ENCODE measurements around the gene HSPG2.
"Not testable (repeated sequence)": the region's sequence is repeated elsewhere in the genome, so short reads cannot be mapped to it uniquely, and the experiment has no call there.

Gene HSPG2

DNA sequence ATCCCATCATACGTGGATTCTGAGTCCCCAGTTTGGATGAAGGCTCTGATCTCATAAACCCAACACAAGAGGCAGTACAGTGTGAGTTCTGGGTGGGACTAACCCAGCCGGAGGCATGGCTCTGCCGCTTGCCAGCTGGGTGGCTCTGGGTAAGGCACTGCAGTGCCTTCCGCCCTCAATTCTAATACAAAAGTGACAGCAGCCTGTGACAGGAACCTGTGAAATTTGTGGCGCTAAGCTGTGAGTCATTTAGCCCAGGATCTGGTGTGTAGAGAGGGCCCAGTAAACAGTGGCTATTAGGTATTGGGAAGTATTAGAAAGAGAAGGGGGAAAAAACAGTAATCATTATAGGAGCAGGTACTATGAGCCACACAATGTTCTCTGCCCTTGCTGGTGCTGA is 23.3 kb downstream of the HSPG2 start:
- Histone ChIP-seq H3K9me3 (ENCODE audit: control insufficient read depth in 2 of 2, low read length in 2 of 2) (no peaks in the 10 kb centered on the region), H3K9ac (ENCODE audit: low read depth in 1 of 2, low read length in 2 of 2) (no peak overlapping the region), H3K4me1 (ENCODE audit: control insufficient read depth in 2 of 2, insufficient read depth in 2 of 2, low read length in 2 of 2) (peaks cover 40 to 53% of the 10 kb centered on the region in 2 donors), H3K27me3 (ENCODE audit: control insufficient read depth in 2 of 2, insufficient read depth in 2 of 2, low read length in 2 of 2) (no peaks in the 10 kb centered on the region), H3K4me3 (ENCODE audit: low read length in 2 of 2) (no peak overlapping the region), H3K27ac (ENCODE audit: low read depth in 2 of 2, low read length in 2 of 2) (peak overlapping the region; percentile 40 to 72), H3K36me3 (ENCODE audit: control insufficient read depth in 2 of 2, insufficient read depth in 2 of 2, low read length in 2 of 2) (no peaks in the 10 kb centered on the region)

DNA sequence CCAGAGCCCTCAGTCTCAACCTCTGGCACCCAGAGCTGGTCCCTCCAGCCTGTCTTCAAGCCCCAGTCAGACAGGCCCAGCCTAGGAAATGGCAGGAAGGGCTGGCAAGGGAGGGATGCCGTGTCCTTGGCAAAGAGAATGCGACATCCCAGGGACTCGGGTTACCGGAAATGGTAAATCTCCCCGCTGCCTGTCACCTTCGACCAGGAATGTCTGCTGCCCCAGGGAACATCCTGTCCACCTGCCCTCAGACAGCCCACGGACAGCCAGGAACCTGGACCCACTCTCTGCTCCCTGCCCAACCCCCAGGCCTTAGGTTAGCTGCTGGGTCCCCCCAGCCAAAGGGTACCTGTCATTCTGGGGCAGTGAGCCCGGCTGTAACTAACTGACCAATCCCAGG is 23.9 kb downstream of the HSPG2 start:
- H3K36me3 ChIP-seq (ENCODE audit: control insufficient read depth in 2 of 2, insufficient read depth in 2 of 2, low read length in 2 of 2) = no peaks in the 10 kb centered on the region
- H3K9me3 ChIP-seq (ENCODE audit: control insufficient read depth in 2 of 2, low read length in 2 of 2) = no peaks in the 10 kb centered on the region
- no peaks in the 10 kb centered on the region for H3K27me3 ChIP-seq (ENCODE audit: control insufficient read depth in 2 of 2, insufficient read depth in 2 of 2, low read length in 2 of 2)
- H3K4me1 ChIP-seq (ENCODE audit: control insufficient read depth in 2 of 2, insufficient read depth in 2 of 2, low read length in 2 of 2) = peaks cover 40 to 54% of the 10 kb centered on the region in 2 donors
- H3K9ac ChIP-seq (ENCODE audit: low read depth in 1 of 2, low read length in 2 of 2) = peak overlapping the region in 1 of 2 donors; percentile 20
- H3K4me3 ChIP-seq (ENCODE audit: low read length in 2 of 2) = no peak overlapping the region
- H3K27ac ChIP-seq (ENCODE audit: low read depth in 2 of 2, low read length in 2 of 2) = peak overlapping the region; percentile 40 to 59

DNA sequence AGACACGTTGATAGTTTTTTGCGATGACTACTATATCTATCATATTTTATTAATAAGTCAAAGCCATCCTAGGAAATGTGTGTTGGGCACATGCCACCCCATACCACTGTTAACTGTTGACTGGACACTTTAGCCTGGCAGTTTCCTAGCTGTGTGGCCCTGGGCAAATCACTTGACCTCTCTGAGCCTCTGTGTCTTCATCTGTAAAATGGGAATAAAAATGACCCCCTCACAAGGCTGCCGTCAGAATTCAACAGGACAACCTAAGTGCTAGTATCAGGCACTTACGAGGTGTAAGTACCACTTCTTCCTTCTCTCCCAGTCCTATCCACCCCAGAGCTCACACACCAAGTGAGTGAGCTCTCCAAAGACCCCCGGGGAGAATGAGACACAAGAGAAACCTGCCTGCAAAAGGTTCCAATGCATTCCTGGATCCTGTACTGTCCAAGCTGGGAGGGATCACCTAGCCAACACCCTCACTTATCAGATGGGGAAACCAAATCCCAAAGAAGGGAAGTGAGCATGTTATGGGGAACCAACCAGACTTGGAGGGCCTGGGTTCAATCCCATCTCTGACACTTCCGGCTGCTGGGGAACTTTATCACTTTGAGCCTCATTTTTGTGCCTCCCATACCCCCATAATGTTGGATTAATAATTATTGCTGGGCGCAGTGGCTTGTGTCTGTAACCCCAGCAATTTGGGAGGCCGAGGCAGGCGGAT is 24.9 kb downstream of the HSPG2 start:
- peaks cover 40 to 54% of the 10 kb centered on the region in 2 donors for H3K4me1 ChIP-seq (ENCODE audit: control insufficient read depth in 2 of 2, insufficient read depth in 2 of 2, low read length in 2 of 2)
- peak overlapping the region; percentile 70 to 77 for H3K27ac ChIP-seq (ENCODE audit: low read depth in 2 of 2, low read length in 2 of 2)
- no peak overlapping the region for H3K4me3 ChIP-seq (ENCODE audit: low read length in 2 of 2)
- H3K36me3 ChIP-seq (ENCODE audit: control insufficient read depth in 2 of 2, insufficient read depth in 2 of 2, low read length in 2 of 2) = no peaks in the 10 kb centered on the region
- no peaks in the 10 kb centered on the region for H3K9me3 ChIP-seq (ENCODE audit: control insufficient read depth in 2 of 2, low read length in 2 of 2)
- peak overlapping the region in 1 of 2 donors; percentile 54 for H3K9ac ChIP-seq (ENCODE audit: low read depth in 1 of 2, low read length in 2 of 2)
- no peaks in the 10 kb centered on the region for H3K27me3 ChIP-seq (ENCODE audit: control insufficient read depth in 2 of 2, insufficient read depth in 2 of 2, low read length in 2 of 2)

DNA sequence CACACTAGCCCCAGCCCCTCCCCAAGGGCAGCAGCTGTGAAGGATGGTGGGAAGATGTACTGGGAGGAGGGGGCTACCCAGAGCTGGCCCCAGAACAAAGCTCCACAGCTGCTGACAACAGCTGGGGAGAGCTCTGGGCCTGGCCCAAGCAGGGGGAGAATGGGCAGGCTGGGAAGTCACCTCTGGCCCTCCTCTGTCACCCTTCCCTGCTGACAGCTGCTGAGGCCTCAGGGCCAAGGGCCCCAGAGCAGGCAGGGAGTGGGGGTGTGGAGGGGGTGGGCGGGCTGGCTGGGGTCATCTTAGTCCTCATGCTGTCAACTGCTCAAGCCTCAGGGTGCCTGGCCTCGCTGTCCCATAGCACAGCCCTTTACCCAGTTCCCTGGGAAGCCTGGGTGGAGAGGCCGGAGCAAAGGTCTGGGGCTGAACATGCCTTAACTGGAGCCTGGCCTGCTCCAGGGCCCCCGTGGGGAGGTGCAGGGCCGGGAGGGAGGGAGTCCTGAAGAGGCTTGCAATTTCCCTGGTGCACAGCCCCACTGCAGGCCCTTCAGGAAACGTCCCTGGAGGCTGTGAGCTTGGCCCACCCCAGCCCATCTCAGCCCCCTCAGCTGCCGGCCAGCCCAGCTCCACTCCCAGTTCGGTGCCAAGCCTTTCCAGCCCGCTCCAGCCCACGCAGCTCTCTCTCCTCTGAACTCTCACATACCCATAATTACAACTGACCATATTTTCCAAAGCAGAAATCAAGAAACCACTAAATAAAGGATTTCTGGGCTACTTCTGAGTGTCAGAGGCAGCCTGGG is 25.7 kb downstream of the HSPG2 start:
- Histone ChIP-seq H3K27ac (ENCODE audit: low read depth in 2 of 2, low read length in 2 of 2) (peak overlapping the region; percentile 70 to 77), H3K4me1 (ENCODE audit: control insufficient read depth in 2 of 2, insufficient read depth in 2 of 2, low read length in 2 of 2) (peaks cover 42 to 54% of the 10 kb centered on the region in 2 donors), H3K4me3 (ENCODE audit: low read length in 2 of 2) (no peak overlapping the region), H3K27me3 (ENCODE audit: control insufficient read depth in 2 of 2, insufficient read depth in 2 of 2, low read length in 2 of 2) (no peaks in the 10 kb centered on the region), H3K36me3 (ENCODE audit: control insufficient read depth in 2 of 2, insufficient read depth in 2 of 2, low read length in 2 of 2) (no peaks in the 10 kb centered on the region), H3K9me3 (ENCODE audit: control insufficient read depth in 2 of 2, low read length in 2 of 2) (no peaks in the 10 kb centered on the region), H3K9ac (ENCODE audit: low read depth in 1 of 2, low read length in 2 of 2) (peak overlapping the region in 1 of 2 donors; percentile 54)

DNA sequence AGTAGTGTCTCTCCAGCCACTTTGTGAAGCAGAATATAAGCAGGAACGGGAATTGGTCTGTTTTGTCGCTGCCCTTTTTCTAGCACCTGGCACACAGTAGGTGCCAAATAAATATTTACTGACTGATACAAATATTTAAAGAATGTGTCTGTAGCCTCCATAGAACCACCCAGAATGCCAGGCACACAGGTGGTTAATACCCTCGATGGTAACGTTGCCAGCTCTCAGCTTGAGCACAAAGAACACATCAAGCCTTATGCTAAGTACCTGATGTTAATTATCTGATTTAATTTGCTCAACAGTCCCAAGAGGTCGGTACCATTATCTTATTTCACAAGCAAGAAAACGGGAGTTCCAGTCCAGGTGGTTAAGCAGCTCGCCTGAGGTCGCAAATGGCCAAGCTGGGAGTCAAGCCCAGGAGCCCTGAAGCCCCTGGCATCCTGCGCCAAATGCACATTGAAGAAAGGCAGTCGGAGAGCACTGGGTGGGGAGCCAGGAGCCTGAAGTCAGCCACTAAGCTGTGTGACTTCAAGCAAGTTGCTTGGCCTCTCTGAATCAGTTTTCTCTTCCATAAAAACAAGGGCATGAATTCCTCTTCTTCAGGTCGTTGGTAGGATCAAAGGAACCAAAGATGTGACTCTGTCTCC is 26.4 kb downstream of the HSPG2 start:
- H3K9ac ChIP-seq (ENCODE audit: low read depth in 1 of 2, low read length in 2 of 2) = peak overlapping the region; percentile 27 to 47
- H3K4me3 ChIP-seq (ENCODE audit: low read length in 2 of 2) = no peak overlapping the region
- no peaks in the 10 kb centered on the region for H3K9me3 ChIP-seq (ENCODE audit: control insufficient read depth in 2 of 2, low read length in 2 of 2)
- peak overlapping the region; percentile 70 to 77 for H3K27ac ChIP-seq (ENCODE audit: low read depth in 2 of 2, low read length in 2 of 2)
- H3K4me1 ChIP-seq (ENCODE audit: control insufficient read depth in 2 of 2, insufficient read depth in 2 of 2, low read length in 2 of 2) = peaks cover 45 to 59% of the 10 kb centered on the region in 2 donors
- no peaks in the 10 kb centered on the region for H3K36me3 ChIP-seq (ENCODE audit: control insufficient read depth in 2 of 2, insufficient read depth in 2 of 2, low read length in 2 of 2)
- H3K27me3 ChIP-seq (ENCODE audit: control insufficient read depth in 2 of 2, insufficient read depth in 2 of 2, low read length in 2 of 2) = no peaks in the 10 kb centered on the region

DNA sequence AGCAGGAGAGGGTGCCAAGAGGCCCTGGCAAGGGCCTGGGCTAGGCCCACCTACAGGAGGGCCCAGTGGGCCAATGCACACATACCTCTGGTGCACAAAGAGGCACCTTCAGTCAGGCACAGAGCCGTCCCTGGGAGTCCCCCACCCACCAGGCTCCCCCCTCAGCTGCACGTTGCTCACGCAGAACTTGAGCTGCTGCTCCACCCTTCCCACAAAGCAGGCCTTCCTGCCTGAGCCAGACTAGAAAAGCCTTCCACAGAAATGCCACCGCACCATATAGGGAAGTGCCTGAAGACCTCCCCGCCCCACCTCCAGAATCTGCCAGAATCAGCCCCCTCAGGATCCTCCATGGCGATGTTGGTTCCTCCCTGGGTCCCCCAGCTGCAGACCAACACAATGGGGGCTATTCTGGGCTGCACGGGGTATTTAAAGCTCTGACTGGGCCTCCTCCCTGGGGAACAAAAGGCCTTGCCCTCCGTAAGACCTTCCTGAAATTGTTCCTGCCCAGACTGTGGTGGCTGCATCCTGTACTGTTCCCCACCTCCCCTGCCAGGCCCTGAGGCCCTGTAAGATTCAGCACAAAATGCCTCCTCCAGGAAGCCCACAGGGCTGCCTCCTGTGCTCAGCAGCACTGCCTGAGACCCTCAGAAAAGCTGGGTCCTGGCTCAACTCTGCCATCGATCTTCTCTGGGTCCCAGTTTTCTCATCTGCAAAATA is 27.2 kb downstream of the HSPG2 start:
- Histone ChIP-seq H3K27ac (ENCODE audit: low read depth in 2 of 2, low read length in 2 of 2) (peak overlapping the region; percentile 70 to 77), H3K9me3 (ENCODE audit: control insufficient read depth in 2 of 2, low read length in 2 of 2) (no peaks in the 10 kb centered on the region), H3K4me3 (ENCODE audit: low read length in 2 of 2) (no peak overlapping the region), H3K4me1 (ENCODE audit: control insufficient read depth in 2 of 2, insufficient read depth in 2 of 2, low read length in 2 of 2) (peaks cover 41 to 55% of the 10 kb centered on the region in 2 donors), H3K9ac (ENCODE audit: low read depth in 1 of 2, low read length in 2 of 2) (peak overlapping the region; percentile 35 to 47), H3K27me3 (ENCODE audit: control insufficient read depth in 2 of 2, insufficient read depth in 2 of 2, low read length in 2 of 2) (no peaks in the 10 kb centered on the region), H3K36me3 (ENCODE audit: control insufficient read depth in 2 of 2, insufficient read depth in 2 of 2, low read length in 2 of 2) (no peaks in the 10 kb centered on the region)

DNA sequence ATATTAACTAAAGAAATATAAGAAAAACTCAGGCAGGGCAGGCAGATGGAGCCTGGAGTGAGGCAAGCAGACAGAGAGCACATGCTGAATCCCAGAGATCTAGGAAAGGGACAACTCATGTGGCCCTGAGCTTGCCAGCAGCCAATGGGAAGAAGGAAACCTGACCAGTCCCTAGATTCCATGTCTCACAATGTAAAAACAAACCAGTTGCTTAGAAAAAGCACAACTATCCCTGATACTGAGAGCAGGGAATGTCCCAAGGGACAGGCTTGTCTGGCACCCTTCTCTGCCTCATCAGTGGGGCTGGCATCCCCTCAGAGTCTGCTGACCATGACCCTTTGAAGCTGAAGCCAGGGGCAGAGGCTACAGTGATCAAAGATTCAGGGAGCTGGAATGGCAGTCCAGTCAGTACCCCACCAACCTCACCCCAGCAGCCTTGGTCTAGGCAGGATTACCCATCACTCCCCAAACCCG is 27.8 kb downstream of the HSPG2 start:
- Histone ChIP-seq H3K4me1 (ENCODE audit: control insufficient read depth in 2 of 2, insufficient read depth in 2 of 2, low read length in 2 of 2) (peaks cover 42 to 55% of the 10 kb centered on the region in 2 donors), H3K27ac (ENCODE audit: low read depth in 2 of 2, low read length in 2 of 2) (peak overlapping the region; percentile 70 to 77), H3K9ac (ENCODE audit: low read depth in 1 of 2, low read length in 2 of 2) (peak overlapping the region in 1 of 2 donors; percentile 35), H3K36me3 (ENCODE audit: control insufficient read depth in 2 of 2, insufficient read depth in 2 of 2, low read length in 2 of 2) (no peaks in the 10 kb centered on the region), H3K27me3 (ENCODE audit: control insufficient read depth in 2 of 2, insufficient read depth in 2 of 2, low read length in 2 of 2) (no peaks in the 10 kb centered on the region), H3K9me3 (ENCODE audit: control insufficient read depth in 2 of 2, low read length in 2 of 2) (no peaks in the 10 kb centered on the region), H3K4me3 (ENCODE audit: low read length in 2 of 2) (no peak overlapping the region)

DNA sequence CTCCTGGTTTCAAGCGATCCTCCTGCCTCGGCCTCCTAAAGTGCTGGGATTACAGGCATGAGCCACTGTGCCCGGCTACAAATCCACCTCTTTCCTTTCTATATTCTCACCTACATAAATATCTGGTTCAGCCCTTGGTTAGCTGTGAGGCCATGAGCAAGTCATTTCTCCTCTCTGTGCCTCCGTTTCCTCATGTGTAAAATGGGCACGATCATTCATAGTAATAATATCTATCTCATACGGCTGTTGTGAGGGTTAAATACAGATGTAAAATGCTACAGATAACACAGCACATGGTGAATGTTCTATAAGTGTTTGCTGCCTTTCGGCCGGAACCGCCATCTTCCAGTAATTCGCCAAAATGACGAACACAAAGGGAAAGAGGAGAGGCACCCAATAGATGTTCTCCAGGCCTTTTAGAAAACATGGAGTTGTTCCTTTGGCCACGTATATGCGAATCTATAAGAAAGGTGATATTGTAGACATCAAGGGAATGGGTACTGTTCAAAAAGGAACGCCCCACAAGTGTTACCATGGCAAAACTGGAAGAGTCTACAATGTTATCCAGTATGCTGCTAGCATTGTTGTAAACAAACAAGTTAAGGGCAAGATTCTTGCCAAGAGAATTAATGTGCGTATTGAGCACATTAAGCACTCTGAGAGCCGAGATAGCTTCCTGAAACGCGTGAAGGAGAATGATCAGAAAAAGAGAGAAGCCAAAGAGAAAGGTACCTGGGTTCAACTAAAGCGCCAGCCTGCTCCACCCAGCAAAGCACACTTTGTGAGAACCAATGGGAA is 29.2 kb downstream of the HSPG2 start:
- not testable (repeated sequence) for H3K36me3 ChIP-seq (ENCODE audit: control insufficient read depth in 2 of 2, insufficient read depth in 2 of 2, low read length in 2 of 2); H3K9me3 ChIP-seq (ENCODE audit: control insufficient read depth in 2 of 2, low read length in 2 of 2); H3K27me3 ChIP-seq (ENCODE audit: control insufficient read depth in 2 of 2, insufficient read depth in 2 of 2, low read length in 2 of 2); H3K4me3 ChIP-seq (ENCODE audit: low read length in 2 of 2); H3K9ac ChIP-seq (ENCODE audit: low read depth in 1 of 2, low read length in 2 of 2)
- Histone ChIP-seq H3K4me1 (ENCODE audit: control insufficient read depth in 2 of 2, insufficient read depth in 2 of 2, low read length in 2 of 2) (peaks cover 45 to 60% of the 10 kb centered on the region in 2 donors), H3K27ac (ENCODE audit: low read depth in 2 of 2, low read length in 2 of 2) (peak overlapping the region; percentile 29 to 43)

DNA sequence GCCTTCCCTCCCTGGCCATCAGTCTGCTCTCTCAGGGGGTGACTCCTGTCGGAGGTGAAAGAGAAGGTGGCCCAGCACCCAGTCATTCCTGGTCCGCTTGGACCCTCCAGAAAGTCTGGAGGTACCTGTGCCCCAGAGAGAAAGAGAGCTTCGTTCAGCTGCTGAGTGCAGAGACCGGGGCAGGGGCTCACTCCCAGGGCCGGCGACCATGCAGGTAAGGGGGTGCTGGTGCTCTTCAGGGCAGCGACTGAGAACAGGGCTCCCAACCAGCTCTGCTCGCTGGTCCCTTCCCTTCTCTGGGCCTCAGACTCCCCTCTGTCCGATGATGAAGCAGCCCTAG is 30.1 kb downstream of the HSPG2 start:
- Histone ChIP-seq H3K4me1 (ENCODE audit: control insufficient read depth in 2 of 2, insufficient read depth in 2 of 2, low read length in 2 of 2) (peaks cover 50 to 64% of the 10 kb centered on the region in 2 donors), H3K27me3 (ENCODE audit: control insufficient read depth in 2 of 2, insufficient read depth in 2 of 2, low read length in 2 of 2) (no peaks in the 10 kb centered on the region), H3K27ac (ENCODE audit: low read depth in 2 of 2, low read length in 2 of 2) (peak overlapping the region; percentile 43 to 59)

More for the DNA sequence above, 30.1 kb downstream of the HSPG2 start:
- Histone ChIP-seq H3K9me3 (ENCODE audit: control insufficient read depth in 2 of 2, low read length in 2 of 2) (no peaks in the 10 kb centered on the region), H3K36me3 (ENCODE audit: control insufficient read depth in 2 of 2, insufficient read depth in 2 of 2, low read length in 2 of 2) (no peaks in the 10 kb centered on the region), H3K4me3 (ENCODE audit: low read length in 2 of 2) (no peak overlapping the region), H3K9ac (ENCODE audit: low read depth in 1 of 2, low read length in 2 of 2) (no peak overlapping the region)

Measured in mucosa of rectum (tissue), 2 donors.